ENCODE measurements around the gene TSG101.
A peak's percentile ranks its signal among the peaks of the same experiment; 100 is the strongest.

The TSG101 gene

DNA sequence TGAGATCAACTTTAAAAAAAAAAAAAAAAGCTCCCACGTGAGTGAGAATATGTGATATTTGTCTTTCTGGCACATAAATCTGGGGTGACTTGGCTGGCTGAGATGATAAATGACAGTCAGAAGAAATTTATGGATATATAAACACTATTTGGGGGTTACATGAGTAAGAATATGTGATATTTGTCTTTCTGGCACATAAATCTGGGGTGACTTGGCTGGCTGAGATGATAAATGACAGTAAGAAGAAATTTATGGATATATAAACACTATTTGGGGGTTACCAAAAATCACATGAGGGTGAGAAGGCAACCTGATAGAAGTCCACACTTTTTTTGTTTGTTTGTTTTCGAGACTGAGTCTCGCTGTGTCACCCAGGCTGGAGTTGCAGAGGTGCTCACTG lies 6.6 kb upstream of the TSG101 start:
- Histone ChIP-seq H3K27ac (ENCODE audit: low read depth, low read length) (no peak overlapping the region), H3K36me3 (ENCODE audit: control insufficient read depth, insufficient read depth, low read length) (0 out of 2 replicates have a peak, but pooled peaks cover 5% of the 10 kb centered on the region), H3K4me3 (ENCODE audit: low read depth, low read length) (no peak overlapping the region), H3K4me1 (ENCODE audit: control insufficient read depth, insufficient read depth, low read length) (no peaks in the 10 kb centered on the region), H3K27me3 (ENCODE audit: control insufficient read depth, insufficient read depth, low read length) (no peaks in the 10 kb centered on the region), H3K9me3 (ENCODE audit: control insufficient read depth, insufficient read depth, low read depth, low read length) (no peaks in the 10 kb centered on the region), H3K9ac (ENCODE audit: low read length) (no peak overlapping the region)

DNA sequence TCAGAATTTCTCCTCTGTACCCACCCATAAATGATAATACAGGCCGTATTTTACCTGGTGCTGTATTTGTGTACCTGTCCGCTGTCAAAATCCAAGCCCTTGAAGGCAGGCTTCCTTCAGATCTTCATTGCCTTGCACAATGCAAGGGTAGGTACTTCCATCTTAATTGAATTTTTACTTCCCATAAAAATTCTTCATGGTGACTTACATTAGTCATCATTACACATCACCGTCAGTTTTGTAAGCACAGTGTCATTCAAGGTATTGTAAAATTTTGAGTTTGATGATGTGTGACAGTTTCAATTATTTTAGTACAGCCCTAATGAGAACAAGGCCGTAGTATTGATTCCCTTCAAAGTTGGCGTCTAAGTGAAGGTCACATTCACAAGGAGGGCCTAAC lies 770 bp upstream of the TSG101 start:
- no peaks in the 10 kb centered on the region for H3K27me3 ChIP-seq (ENCODE audit: control insufficient read depth, insufficient read depth, low read length)
- H3K36me3 ChIP-seq (ENCODE audit: control insufficient read depth, insufficient read depth, low read length), result 0 out of 2 replicates have a peak, but pooled peaks cover 5% of the 10 kb centered on the region
- H3K9ac ChIP-seq (ENCODE audit: low read length), result peak overlapping the region; percentile 90
- H3K27ac ChIP-seq (ENCODE audit: low read depth, low read length), result no peak overlapping the region
- peak overlapping the region; percentile 83 for H3K4me3 ChIP-seq (ENCODE audit: low read depth, low read length)
- no peaks in the 10 kb centered on the region for H3K9me3 ChIP-seq (ENCODE audit: control insufficient read depth, insufficient read depth, low read depth, low read length)
- no peaks in the 10 kb centered on the region for H3K4me1 ChIP-seq (ENCODE audit: control insufficient read depth, insufficient read depth, low read length)

DNA sequence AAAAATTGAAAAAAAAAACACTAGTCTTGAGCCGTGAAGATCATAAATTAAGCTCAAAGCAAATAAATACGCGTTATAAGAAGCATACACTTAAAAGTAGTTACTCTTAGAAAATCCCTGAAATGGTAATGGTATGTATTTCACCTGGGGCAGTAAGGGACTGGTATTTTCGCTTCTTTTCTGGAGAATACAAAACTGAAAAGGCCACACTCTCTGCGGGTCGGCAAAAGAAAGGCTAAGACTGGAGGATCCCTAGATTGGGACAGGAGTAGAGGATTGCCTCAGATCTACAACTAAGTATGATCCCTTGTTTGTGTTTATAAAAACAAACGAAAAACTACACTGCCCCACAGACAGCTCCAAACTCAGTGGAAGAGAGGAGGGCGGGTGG lies 617 bp downstream of the TSG101 start:
- Histone ChIP-seq H3K36me3 (ENCODE audit: control insufficient read depth, insufficient read depth, low read length) (no peaks in the 10 kb centered on the region), H3K9ac (ENCODE audit: low read length) (peak overlapping the region; percentile 90), H3K27me3 (ENCODE audit: control insufficient read depth, insufficient read depth, low read length) (no peaks in the 10 kb centered on the region), H3K27ac (ENCODE audit: low read depth, low read length) (peak overlapping the region; percentile 87), H3K4me3 (ENCODE audit: low read depth, low read length) (peak overlapping the region; percentile 83), H3K9me3 (ENCODE audit: control insufficient read depth, insufficient read depth, low read depth, low read length) (no peaks in the 10 kb centered on the region), H3K4me1 (ENCODE audit: control insufficient read depth, insufficient read depth, low read length) (no peaks in the 10 kb centered on the region)

DNA sequence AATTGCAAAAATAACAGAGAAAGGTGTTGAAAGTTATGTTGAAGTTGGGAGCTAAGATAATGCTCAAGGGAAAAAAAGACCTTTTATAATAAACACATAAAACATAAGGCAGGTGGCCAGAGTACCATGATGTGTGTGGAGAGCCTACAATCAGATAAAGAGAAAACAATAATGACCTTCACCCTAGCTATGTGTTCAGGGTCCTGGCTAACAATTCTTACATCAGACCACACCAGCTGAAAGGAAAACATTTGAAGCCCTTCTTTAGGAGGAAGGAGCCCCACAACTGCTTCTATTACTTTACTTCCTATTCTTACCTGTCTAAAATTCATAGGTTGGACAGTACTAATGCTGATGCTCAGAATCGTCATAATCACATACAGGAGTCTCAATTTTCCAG lies 2.5 kb downstream of the TSG101 start:
- H3K4me1 ChIP-seq (ENCODE audit: control insufficient read depth, insufficient read depth, low read length), result no peaks in the 10 kb centered on the region
- no peaks in the 10 kb centered on the region for H3K27me3 ChIP-seq (ENCODE audit: control insufficient read depth, insufficient read depth, low read length)
- no peak overlapping the region for H3K4me3 ChIP-seq (ENCODE audit: low read depth, low read length)
- no peak overlapping the region for H3K9ac ChIP-seq (ENCODE audit: low read length)
- no peaks in the 10 kb centered on the region for H3K9me3 ChIP-seq (ENCODE audit: control insufficient read depth, insufficient read depth, low read depth, low read length)
- H3K27ac ChIP-seq (ENCODE audit: low read depth, low read length), result no peak overlapping the region
- H3K36me3 ChIP-seq (ENCODE audit: control insufficient read depth, insufficient read depth, low read length), result no peaks in the 10 kb centered on the region

DNA sequence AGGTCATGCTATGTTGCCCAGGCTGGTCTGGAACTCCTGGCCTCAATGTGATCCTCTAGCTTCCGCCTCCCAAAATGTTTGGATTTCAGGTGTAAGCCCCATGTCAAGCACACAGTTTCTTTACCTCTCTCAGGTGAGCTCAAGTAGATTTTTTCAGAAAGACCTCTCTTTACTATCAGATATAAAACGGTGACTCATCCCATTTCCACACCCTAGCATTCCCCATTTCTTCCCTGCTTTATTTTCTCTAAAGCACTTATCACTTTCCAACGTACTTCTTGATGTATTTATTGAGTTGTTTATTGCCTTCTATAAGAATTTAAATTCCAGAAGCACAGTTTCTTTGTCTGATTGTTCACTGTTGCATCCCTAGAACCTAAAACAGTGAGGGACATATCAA lies 3.7 kb downstream of the TSG101 start:
- Histone ChIP-seq H3K4me1 (ENCODE audit: control insufficient read depth, insufficient read depth, low read length) (no peaks in the 10 kb centered on the region), H3K9me3 (ENCODE audit: control insufficient read depth, insufficient read depth, low read depth, low read length) (no peaks in the 10 kb centered on the region), H3K27me3 (ENCODE audit: control insufficient read depth, insufficient read depth, low read length) (no peaks in the 10 kb centered on the region), H3K9ac (ENCODE audit: low read length) (no peak overlapping the region), H3K36me3 (ENCODE audit: control insufficient read depth, insufficient read depth, low read length) (peaks cover 2% of the 10 kb centered on the region; the same call in 1 of the 2 replicates), H3K4me3 (ENCODE audit: low read depth, low read length) (no peak overlapping the region), H3K27ac (ENCODE audit: low read depth, low read length) (no peak overlapping the region)

DNA sequence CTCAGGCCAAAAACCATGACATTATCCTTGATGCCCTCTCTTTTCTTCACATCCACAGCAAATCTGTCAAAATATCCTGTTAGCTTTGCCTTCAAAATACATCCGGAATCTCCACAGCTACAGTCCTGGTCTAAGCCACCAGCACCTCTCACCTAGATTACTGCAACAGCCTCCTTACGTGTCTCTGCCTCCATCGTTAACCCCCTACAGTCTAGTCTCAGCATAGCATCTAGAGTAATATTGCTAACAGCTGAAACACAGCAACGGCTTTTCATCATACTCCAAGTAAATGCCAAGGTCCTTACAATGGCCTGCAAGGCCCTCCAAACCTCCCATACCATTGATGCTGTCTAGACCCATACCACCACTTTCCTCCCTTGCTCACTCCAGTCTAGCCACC lies 4.4 kb downstream of the TSG101 start:
- no peaks in the 10 kb centered on the region for H3K9me3 ChIP-seq (ENCODE audit: control insufficient read depth, insufficient read depth, low read depth, low read length)
- no peak overlapping the region for H3K9ac ChIP-seq (ENCODE audit: low read length)
- no peak overlapping the region for H3K4me3 ChIP-seq (ENCODE audit: low read depth, low read length)
- no peaks in the 10 kb centered on the region for H3K4me1 ChIP-seq (ENCODE audit: control insufficient read depth, insufficient read depth, low read length)
- no peaks in the 10 kb centered on the region for H3K27me3 ChIP-seq (ENCODE audit: control insufficient read depth, insufficient read depth, low read length)
- peaks cover 4% of the 10 kb centered on the region; the same call in 1 of the 2 replicates for H3K36me3 ChIP-seq (ENCODE audit: control insufficient read depth, insufficient read depth, low read length)
- no peak overlapping the region for H3K27ac ChIP-seq (ENCODE audit: low read depth, low read length)

DNA sequence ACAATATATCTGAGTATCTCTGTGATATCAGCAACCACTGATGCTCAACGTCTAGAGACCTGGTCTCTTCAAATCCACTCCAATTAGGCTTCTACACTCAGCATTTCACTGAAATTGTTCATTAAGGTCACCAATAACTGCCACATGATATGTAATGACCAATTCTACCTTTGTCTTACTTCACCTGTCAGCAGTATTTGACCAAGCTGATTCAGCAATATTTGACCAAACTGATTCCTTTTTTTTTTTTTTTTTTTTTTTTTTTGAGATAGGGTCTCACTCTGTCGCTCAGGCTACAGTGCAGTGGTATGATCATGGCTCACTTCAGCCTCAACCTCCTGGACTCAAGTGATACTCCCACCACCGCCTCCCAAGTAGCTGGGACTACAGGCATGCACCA lies 5.6 kb downstream of the TSG101 start:
- Histone ChIP-seq H3K9ac (ENCODE audit: low read length) (no peak overlapping the region), H3K9me3 (ENCODE audit: control insufficient read depth, insufficient read depth, low read depth, low read length) (no peaks in the 10 kb centered on the region), H3K27ac (ENCODE audit: low read depth, low read length) (no peak overlapping the region), H3K36me3 (ENCODE audit: control insufficient read depth, insufficient read depth, low read length) (peaks cover 5% of the 10 kb centered on the region), H3K27me3 (ENCODE audit: control insufficient read depth, insufficient read depth, low read length) (no peaks in the 10 kb centered on the region), H3K4me3 (ENCODE audit: low read depth, low read length) (no peak overlapping the region), H3K4me1 (ENCODE audit: control insufficient read depth, insufficient read depth, low read length) (no peaks in the 10 kb centered on the region)

DNA sequence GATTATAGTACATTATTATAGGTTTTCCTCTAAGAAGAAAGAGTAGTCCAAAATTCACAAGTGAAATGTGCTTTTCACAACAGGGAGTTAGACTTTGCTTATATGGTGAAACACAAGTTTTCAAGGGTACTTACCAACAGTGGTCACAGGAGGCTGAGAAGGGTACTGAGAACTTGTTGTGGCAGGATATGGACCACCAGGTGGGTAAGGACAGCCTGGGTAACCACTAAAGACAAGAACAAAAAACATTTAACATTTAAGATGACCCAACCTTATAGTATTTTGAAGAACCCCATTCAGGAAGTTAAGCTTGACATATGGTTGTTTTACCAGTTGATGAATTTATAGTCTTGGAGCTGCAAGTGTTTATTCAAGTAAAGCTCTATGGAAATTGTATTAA lies 24.4 kb downstream of the TSG101 start:
- H3K36me3 ChIP-seq (ENCODE audit: control insufficient read depth, insufficient read depth, low read length), result peaks cover 72% of the 10 kb centered on the region
- H3K9ac ChIP-seq (ENCODE audit: low read length), result no peak overlapping the region
- no peak overlapping the region for H3K4me3 ChIP-seq (ENCODE audit: low read depth, low read length)
- no peaks in the 10 kb centered on the region for H3K9me3 ChIP-seq (ENCODE audit: control insufficient read depth, insufficient read depth, low read depth, low read length)
- no peaks in the 10 kb centered on the region for H3K4me1 ChIP-seq (ENCODE audit: control insufficient read depth, insufficient read depth, low read length)
- no peak overlapping the region for H3K27ac ChIP-seq (ENCODE audit: low read depth, low read length)
- no peaks in the 10 kb centered on the region for H3K27me3 ChIP-seq (ENCODE audit: control insufficient read depth, insufficient read depth, low read length)

DNA sequence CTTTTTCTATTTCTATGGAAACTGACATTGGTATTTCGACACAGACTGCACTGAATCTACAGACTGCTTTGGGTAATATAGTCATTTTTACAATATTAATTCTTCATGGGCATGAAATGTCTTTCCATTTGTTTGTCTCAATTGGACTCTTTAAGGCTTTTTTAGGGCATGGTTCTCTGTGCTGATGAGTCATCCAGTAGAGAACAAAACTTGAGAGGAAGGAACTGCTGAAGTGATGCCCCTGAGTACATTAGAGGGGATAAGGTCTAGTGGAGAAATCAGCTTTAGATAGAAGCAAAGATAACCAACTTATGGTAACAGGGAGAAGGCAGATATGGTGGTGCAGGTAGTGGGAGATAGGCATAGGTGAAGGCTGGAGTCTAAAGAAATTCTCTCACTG lies 25.1 kb downstream of the TSG101 start:
- H3K27ac ChIP-seq (ENCODE audit: low read depth, low read length), result no peak overlapping the region
- peaks cover 70% of the 10 kb centered on the region for H3K36me3 ChIP-seq (ENCODE audit: control insufficient read depth, insufficient read depth, low read length)
- H3K4me3 ChIP-seq (ENCODE audit: low read depth, low read length), result no peak overlapping the region
- no peaks in the 10 kb centered on the region for H3K4me1 ChIP-seq (ENCODE audit: control insufficient read depth, insufficient read depth, low read length)
- H3K9me3 ChIP-seq (ENCODE audit: control insufficient read depth, insufficient read depth, low read depth, low read length), result no peaks in the 10 kb centered on the region
- H3K9ac ChIP-seq (ENCODE audit: low read length), result no peak overlapping the region
- no peaks in the 10 kb centered on the region for H3K27me3 ChIP-seq (ENCODE audit: control insufficient read depth, insufficient read depth, low read length)

DNA sequence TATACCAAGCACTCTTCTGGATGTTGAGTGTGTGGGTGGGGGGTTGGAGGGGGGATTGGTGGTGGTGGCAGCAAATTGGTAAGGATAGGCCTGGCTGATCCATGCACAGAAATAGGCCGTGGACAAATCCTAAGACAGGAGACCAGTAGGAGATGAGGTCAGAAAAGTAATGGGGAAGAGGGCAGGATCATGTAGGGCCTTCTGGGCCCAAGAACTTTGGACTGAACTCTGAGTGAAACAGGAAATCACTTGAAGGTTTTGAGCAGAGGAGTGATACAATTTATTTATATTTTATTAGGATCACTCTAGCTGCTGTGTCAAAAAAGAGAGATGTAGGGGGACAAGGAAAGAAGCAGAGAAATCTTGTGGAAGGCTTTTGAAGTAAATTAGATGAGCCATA lies 28.7 kb downstream of the TSG101 start:
- Histone ChIP-seq H3K27me3 (ENCODE audit: control insufficient read depth, insufficient read depth, low read length) (no peaks in the 10 kb centered on the region), H3K36me3 (ENCODE audit: control insufficient read depth, insufficient read depth, low read length) (peaks cover 66% of the 10 kb centered on the region), H3K27ac (ENCODE audit: low read depth, low read length) (no peak overlapping the region), H3K4me3 (ENCODE audit: low read depth, low read length) (no peak overlapping the region), H3K4me1 (ENCODE audit: control insufficient read depth, insufficient read depth, low read length) (no peaks in the 10 kb centered on the region), H3K9ac (ENCODE audit: low read length) (no peak overlapping the region), H3K9me3 (ENCODE audit: control insufficient read depth, insufficient read depth, low read depth, low read length) (no peaks in the 10 kb centered on the region)

DNA sequence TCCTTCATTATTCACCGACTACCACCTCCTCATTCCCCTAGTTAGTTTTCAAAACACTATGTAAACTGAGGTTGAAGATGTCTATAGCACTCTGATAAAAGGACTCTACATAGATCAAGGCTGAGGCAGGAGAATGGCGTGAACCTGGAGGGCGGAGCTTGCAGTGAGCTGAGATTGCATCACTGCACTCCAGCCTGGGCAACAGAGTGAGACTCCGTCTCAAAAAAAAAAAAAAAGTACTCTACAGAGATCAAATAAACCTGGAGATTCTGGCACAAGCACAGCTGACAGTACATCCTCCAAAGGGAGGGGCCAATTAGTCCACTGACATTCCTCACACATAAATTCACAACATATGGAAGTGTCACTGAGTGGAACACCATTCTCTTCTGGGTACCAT lies 31.0 kb downstream of the TSG101 start:
- Histone ChIP-seq H3K36me3 (ENCODE audit: control insufficient read depth, insufficient read depth, low read length) (peaks cover 54% of the 10 kb centered on the region), H3K9me3 (ENCODE audit: control insufficient read depth, insufficient read depth, low read depth, low read length) (no peaks in the 10 kb centered on the region), H3K4me1 (ENCODE audit: control insufficient read depth, insufficient read depth, low read length) (no peaks in the 10 kb centered on the region), H3K9ac (ENCODE audit: low read length) (no peak overlapping the region), H3K27ac (ENCODE audit: low read depth, low read length) (no peak overlapping the region), H3K27me3 (ENCODE audit: control insufficient read depth, insufficient read depth, low read length) (no peaks in the 10 kb centered on the region), H3K4me3 (ENCODE audit: low read depth, low read length) (no peak overlapping the region)

DNA sequence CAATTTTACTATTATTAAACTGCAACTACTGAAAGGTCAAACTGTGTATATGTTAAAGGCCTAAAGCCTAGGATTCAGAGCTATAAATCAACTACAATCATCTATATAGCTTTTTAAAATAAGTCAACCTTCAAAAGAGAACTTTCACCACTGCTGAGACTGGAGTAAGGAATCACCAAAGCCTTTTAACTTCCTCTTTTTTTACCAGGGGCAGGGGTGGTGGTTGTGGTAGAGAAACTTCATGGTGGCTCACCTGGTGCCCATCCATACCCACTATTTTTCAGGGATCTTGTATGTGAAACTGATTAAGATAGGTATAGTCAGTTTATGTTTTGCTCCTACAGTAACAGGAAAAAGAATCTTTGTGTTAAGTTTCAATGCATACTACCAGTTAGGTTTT lies 31.5 kb downstream of the TSG101 start:
- H3K9me3 ChIP-seq (ENCODE audit: control insufficient read depth, insufficient read depth, low read depth, low read length), result no peaks in the 10 kb centered on the region
- no peak overlapping the region for H3K4me3 ChIP-seq (ENCODE audit: low read depth, low read length)
- no peaks in the 10 kb centered on the region for H3K27me3 ChIP-seq (ENCODE audit: control insufficient read depth, insufficient read depth, low read length)
- H3K9ac ChIP-seq (ENCODE audit: low read length), result no peak overlapping the region
- peaks cover 54% of the 10 kb centered on the region for H3K36me3 ChIP-seq (ENCODE audit: control insufficient read depth, insufficient read depth, low read length)
- no peaks in the 10 kb centered on the region for H3K4me1 ChIP-seq (ENCODE audit: control insufficient read depth, insufficient read depth, low read length)
- H3K27ac ChIP-seq (ENCODE audit: low read depth, low read length), result no peak overlapping the region

Measured in HUES6 (cell line).